ENCODE data around the gene TNRC6C. TPM values are rescaled to one million over a fixed set of nuclear protein-coding genes. Genes with fewer than 3 reads are reported as not detected.
A peak's percentile ranks its signal among the peaks of the same experiment; 100 is the strongest.

The TNRC6C gene
- total RNA-seq, 4 donors from 2014 or later, result 15.8 to 30.3 (median 27.7) TPM

DNA sequence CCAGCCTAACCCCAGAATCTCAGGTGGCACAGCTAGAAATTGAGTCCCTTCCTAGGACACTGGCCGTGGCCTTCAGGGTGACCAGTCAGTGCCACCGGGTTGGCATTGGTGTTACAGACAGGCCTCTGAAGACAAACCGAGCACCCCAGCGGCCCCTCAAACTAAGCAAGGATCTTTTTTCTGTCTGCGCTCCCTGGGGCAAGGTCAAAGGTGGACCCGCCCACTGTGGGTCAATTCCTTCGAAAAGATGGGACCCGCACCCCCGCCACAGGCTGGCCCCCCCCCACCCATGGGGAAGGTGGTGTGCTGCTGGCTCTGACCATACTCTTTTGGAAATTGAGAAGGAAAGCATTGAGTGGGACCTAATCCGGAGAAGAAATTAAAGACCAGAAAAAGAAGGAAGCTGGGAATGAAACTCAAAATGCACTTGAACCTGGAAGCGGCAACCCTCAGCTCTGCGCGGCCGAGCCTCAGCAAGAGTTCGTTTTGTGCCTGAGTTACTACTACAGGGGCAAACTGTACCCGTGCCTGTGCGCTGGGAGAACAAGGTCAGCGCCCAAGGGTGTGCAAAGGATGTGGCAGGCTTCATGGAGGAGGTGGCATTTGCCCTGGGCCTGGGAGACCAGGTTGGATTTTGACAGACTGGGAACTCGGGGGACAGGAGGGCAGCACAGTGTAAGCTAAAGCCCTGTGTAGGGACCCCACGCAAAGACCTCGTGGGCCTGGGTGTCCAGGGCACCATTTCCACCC, 149.6 kb downstream of the TNRC6C start:
- Histone ChIP-seq H3K9me3 (no peaks in the 10 kb centered on the region), H3K4me1 (peaks cover 0 to 51% (median 6%) of the 10 kb centered on the region in 3 donors), H3K27ac (peak overlapping the region in 1 of 4 donors; percentile 45), H3K4me3 (no peak overlapping the region), H3K27me3 (no peaks in the 10 kb centered on the region), H3K36me3 (peaks cover 0 to 71% of the 10 kb centered on the region in 2 donors)
- ATAC-seq, result no peak
- 87% methylated on average over 6 of the region's 21 CpGs; no CpG with 5 or more reads in 1 of the 2 donors for WGBS, 2 donors (ENCODE audit: low coverage in 1 of 2)
- no peak for TF ChIP-seq POLR2A (IDR thresholded peaks at IDR 0.05)

DNA sequence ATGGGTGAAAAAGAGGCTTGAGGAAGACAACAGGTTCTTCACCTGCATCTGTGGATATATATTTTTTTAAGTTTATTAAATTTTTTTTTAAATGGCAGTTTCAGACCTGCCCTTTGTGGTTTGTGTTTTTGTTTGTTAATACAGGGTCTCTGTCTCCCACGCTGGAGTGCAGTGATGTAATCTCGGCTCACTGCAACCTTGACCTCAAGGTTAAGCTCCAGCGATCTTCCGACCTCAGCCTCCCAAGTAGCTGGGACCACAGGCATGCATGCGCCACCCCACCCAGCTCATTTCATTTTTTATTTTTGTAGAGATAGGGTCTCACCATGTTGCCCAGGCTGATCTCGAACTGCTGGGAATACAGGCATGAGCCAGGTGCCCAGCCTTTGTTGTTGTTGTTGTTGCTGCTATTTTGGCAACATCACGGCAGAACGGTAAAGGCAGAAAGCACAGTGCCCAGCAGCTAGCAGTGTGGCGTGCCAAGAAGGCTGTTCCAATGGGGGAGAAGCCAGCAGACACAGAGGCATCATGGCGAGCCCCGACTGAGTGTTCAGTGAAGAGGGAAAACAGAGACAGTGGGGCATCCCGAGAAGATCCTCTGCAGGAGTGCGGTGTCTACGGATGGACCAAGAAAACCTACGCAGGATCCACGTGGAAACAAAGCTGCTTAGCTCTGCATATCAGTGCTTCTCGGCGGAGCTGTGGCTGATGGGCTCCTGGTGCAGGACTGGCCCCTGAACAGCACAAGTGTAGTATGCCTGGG, 150.4 kb downstream of the TNRC6C start:
- 72 to 76% methylated on average over 11 to 18 of the region's 18 CpGs for WGBS, 2 donors (ENCODE audit: low coverage in 1 of 2)
- TF ChIP-seq EP300 (IDR thresholded peaks at IDR 0.05), result no peak
- no peak for TF ChIP-seq POLR2A (IDR thresholded peaks at IDR 0.05)
- TF ChIP-seq POLR2AphosphoS5 (IDR thresholded peaks at IDR 0.05), result no peak
- TF ChIP-seq, protein P1, sequence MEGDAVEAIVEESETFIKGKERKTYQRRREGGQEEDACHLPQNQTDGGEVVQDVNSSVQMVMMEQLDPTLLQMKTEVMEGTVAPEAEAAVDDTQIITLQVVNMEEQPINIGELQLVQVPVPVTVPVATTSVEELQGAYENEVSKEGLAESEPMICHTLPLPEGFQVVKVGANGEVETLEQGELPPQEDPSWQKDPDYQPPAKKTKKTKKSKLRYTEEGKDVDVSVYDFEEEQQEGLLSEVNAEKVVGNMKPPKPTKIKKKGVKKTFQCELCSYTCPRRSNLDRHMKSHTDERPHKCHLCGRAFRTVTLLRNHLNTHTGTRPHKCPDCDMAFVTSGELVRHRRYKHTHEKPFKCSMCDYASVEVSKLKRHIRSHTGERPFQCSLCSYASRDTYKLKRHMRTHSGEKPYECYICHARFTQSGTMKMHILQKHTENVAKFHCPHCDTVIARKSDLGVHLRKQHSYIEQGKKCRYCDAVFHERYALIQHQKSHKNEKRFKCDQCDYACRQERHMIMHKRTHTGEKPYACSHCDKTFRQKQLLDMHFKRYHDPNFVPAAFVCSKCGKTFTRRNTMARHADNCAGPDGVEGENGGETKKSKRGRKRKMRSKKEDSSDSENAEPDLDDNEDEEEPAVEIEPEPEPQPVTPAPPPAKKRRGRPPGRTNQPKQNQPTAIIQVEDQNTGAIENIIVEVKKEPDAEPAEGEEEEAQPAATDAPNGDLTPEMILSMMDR (IDR thresholded peaks at IDR 0.05), result no peak
- Histone ChIP-seq H3K27me3 (no peaks in the 10 kb centered on the region), H3K27ac (no peak overlapping the region), H3K4me3 (no peak overlapping the region), H3K36me3 (peaks cover 0 to 63% of the 10 kb centered on the region in 2 donors), H3K9me3 (no peaks in the 10 kb centered on the region), H3K4me1 (peaks cover 0 to 53% (median 6%) of the 10 kb centered on the region in 3 donors)
- no peak for ATAC-seq

DNA sequence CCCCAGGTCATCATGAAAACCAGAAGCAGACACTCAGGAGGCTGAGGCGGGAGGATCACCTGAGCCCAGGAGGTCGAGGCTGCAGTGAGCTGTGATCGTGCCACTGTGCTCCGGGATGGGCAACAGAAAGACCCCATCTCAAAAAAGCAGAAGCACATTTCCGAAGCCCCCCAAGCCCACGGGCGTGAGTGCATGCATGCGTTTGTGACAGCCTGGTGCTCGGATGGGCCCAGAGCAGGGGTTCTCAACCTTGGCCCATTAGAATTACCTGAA, 150.9 kb downstream of the TNRC6C start:
- Histone ChIP-seq H3K27ac (no peak overlapping the region), H3K4me1 (peaks cover 0 to 58% (median 6%) of the 10 kb centered on the region in 3 donors), H3K4me3 (no peak overlapping the region), H3K9me3 (no peaks in the 10 kb centered on the region), H3K36me3 (peaks cover 0 to 58% of the 10 kb centered on the region in 2 donors), H3K27me3 (no peaks in the 10 kb centered on the region)
- no peak for ATAC-seq
- TF ChIP-seq, protein P1 (IDR thresholded peaks at IDR 0.05), result no peak
- TF ChIP-seq POLR2A (IDR thresholded peaks at IDR 0.05) (no peak), EP300 (IDR thresholded peaks at IDR 0.05) (no peak), POLR2AphosphoS5 (IDR thresholded peaks at IDR 0.05) (no peak)
- 86% methylated on average over 9 of the region's 9 CpGs; no CpG with 5 or more reads in 1 of the 2 donors for WGBS, 2 donors (ENCODE audit: low coverage in 1 of 2)

DNA sequence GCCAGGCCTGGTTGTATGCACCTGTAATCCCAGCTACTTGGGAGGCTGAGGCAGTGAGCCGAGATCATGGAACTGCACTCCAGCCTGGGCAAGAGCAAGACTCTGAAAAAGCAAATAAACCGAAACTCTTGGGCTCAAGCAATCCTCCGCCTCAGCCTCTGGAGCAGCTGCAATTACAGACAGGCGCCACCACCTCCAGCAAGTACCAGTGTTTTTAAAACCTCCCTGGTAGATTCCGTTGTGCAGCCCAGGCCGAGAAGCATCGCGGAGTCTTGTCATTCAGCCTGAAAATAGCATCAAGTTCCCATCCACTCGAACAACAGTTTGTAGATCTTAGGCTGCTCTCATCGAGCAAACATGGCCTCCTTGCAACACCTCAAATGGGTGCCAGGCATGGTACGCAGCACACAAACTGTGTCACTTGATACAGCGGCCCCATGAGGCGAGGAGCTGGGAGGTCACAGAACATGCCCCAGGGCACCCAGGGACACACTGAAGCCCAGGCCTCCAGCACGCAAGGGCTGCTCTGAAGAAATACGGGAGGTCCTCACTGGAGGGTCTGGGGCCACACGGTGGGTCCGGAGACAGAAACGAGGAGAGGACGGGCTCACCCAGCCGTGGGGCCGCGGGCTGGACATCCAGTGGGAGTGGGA, 152.0 kb downstream of the TNRC6C start:
- ATAC-seq, result no peak

More for the DNA sequence above, 152.0 kb downstream of the TNRC6C start:
- WGBS, 2 donors (ENCODE audit: low coverage in 1 of 2), result 66 to 79% methylated on average over 5 to 18 of the region's 22 CpGs
- H3K9me3 ChIP-seq, result no peaks in the 10 kb centered on the region
- TF ChIP-seq, protein P1 (IDR thresholded peaks at IDR 0.05), result no peak
- TF ChIP-seq POLR2AphosphoS5 (IDR thresholded peaks at IDR 0.05) (no peak), EP300 (IDR thresholded peaks at IDR 0.05) (no peak), POLR2A (IDR thresholded peaks at IDR 0.05) (no peak)
- H3K27me3 ChIP-seq, result no peaks in the 10 kb centered on the region
- H3K4me3 ChIP-seq, result no peak overlapping the region
- H3K4me1 ChIP-seq, result peaks cover 0 to 63% (median 6%) of the 10 kb centered on the region in 3 donors
- H3K27ac ChIP-seq, result no peak overlapping the region
- H3K36me3 ChIP-seq, result peaks cover 0 to 50% of the 10 kb centered on the region in 2 donors
